TTC549 (cell line): ENCODE measurements around the gene ANLN.
"Not testable (repeated sequence)": the region's sequence is repeated elsewhere in the genome, so short reads cannot be mapped to it uniquely, and the experiment has no call there.

Experiments used
- FAIRE-seq: peaks from 2 replicates; lab custom pipeline; 2012; peaks lifted over from hg19 to GRCh38; lab: Jason Lieb, UNC

Gene ANLN

GRCh38 chr7:36389371-36390198 is at the start of gene ANLN:
Gene ANLN (plus strand): TSS chr7:36389862. CDS start chr7:36390027, 165 bp downstream.
- FAIRE-seq = no peak

- FAIRE-seq = no peak
Measured at GRCh38 chr7:36343548-36343947, 46.1 kb upstream of the ANLN start.

- no peak for FAIRE-seq
Measured at GRCh38 chr7:36344622-36345021, 45.0 kb upstream of the ANLN start.

DNA sequence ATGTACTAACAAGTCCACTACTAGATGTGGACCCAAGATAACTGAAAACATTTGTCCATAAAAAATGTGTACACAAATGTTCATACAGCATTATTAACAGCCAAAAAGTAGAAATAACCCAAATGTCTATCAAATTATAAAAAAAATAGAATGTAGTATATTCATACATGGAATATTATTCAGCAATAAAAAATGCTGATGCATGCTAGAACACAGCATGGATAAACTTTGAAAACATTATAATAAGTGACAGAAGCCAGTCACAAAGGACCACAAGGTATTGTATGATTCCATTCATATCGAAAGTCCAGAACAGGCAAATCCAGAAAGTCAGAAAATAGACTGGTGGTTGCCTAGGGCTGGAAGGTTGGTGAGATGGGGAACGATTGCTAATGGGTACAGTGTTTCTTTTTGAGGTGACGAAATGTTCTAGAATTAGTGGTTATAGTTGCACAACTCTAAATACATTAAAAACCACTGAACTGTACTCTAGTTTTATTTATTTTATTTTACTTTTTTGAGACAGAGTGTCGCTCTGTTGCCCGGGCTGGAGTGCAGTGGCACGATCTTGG is 43.3 kb upstream of the ANLN start:
- FAIRE-seq = no peak

- FAIRE-seq = no peak
Measured at GRCh38 chr7:36348256-36348655, 41.4 kb upstream of the ANLN start.

GRCh38 chr7:36348771-36349170 is 40.9 kb upstream of the ANLN start:
- no peak for FAIRE-seq

DNA sequence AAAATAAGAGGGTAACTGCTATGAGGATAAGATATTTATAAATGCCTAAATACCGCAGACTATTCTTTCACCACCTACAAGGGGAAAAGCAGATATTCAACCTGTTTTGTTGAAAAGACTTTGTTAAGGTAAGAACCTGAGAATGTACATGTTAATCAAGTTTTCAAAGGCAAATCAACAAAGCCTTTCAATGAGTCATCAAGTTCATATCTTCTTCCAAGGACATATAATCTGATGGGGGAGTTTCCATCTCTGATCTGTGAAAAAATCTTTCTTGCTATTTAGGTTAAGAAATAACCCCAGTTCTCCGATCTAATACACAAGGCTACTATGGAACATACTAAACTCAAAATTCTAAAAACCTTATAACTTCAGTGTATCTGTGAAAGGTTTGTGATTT is 40.0 kb upstream of the ANLN start:
- FAIRE-seq = no peak

GRCh38 chr7:36355490-36355889 is 34.2 kb upstream of the ANLN start:
- no peak for FAIRE-seq

GRCh38 chr7:36357054-36357453 is 32.6 kb upstream of the ANLN start:
- FAIRE-seq = no peak

DNA sequence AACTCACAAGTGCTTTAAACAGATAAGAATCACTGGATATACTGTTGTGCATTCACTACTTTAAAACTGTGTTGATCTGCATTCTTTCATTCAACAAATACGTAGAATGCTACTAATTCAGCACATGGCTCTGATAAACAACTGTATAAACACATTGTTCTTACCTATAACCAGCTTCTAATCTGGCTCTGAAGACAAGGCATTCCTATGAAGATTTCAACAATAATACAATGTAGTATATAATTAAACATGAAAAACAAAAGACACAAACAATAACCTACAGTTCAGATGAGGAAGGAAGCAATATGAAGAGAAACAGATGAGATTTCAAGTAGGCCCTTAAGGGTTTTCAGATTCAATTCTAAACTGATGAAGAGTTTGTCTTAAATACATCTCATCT is 31.1 kb upstream of the ANLN start:
- FAIRE-seq = no peak

GRCh38 chr7:36360244-36360643 is 29.4 kb upstream of the ANLN start:
- FAIRE-seq = no peak

GRCh38 chr7:36361227-36361626 is 28.4 kb upstream of the ANLN start:
- no peak for FAIRE-seq

- no peak for FAIRE-seq
Measured at GRCh38 chr7:36363515-36363914, 26.1 kb upstream of the ANLN start.

DNA sequence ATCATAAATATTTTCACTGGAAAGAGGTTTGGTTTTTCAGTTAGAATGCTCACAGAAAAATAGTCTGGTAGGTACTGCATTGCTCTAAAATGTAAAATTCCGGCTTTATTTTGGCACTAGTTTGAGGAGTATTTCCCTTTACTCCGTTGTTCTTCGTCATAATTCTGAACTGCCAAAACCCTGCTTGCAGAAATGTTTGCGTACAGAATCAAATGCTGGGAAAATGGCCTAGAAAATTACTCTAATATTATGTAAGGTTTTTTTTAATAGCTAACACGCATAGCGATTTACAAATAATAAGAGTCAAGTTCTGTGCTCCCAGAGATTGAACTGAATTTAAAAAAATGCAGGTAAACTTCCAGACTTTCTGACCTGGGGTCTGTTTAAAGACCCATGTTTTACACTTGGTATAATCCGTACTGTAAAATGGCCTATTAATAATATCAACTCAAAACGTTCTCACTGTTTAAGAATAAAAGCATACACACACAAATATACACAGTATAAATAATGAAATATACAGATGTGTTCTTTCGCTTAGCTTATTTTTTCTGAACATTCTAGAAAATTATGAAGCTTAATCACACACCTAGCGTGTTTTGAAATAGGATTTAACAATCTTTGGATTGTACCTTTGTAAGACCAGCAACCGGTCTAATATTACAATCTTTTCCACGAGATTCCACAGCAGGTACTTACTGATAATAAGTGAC is 23.5 kb upstream of the ANLN start:
- no peak for FAIRE-seq

DNA sequence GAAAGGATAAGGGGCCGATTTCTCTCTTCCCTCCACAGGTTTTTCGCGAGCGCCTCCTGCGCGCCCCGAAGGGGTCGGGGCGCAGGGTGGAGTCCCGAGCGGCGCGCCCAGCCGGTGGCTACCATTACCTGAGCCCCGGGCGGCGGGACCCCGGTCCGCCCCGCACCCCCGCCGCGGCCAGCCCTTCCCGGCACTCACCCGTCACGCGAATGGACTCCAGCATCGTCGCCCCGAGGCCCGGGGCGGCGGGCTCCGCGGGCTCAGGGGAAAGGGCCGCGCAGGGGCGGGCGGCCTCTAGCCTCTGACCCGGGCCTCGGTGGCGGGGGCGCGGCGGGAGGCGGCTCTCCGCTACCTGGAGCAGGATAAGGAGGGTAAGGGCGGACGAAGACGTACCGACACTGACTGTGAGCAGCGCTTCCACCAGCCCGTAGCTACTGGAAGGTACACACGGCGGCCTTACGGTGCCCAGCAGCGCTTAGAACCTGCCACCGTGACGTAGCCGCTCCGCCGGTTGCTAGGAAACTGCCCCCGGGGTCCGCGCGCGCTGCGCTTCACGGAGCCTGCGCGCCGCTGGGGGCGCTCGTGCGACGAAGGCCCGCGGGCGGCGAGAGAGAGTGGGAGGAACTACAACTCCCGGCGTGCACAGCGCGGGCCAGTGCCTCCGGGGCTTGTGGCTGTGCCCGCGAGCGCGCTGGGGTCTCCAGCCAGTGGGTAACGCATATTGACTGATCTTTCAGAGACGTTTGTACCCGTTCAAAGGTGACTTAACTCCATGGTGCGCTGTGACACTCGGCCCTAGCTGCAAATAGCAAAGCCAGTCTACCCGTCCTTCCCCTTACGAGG is 22.7 kb upstream of the ANLN start:
- FAIRE-seq = no peak

- no peak for FAIRE-seq
Measured at GRCh38 chr7:36367561-36368077, 22.0 kb upstream of the ANLN start.

- no peak for FAIRE-seq
Measured at GRCh38 chr7:36368496-36368895, 21.2 kb upstream of the ANLN start.

GRCh38 chr7:36369171-36369570 is 20.5 kb upstream of the ANLN start:
- no peak for FAIRE-seq

- FAIRE-seq = no peak
Measured at GRCh38 chr7:36370046-36370445, 19.6 kb upstream of the ANLN start.

DNA sequence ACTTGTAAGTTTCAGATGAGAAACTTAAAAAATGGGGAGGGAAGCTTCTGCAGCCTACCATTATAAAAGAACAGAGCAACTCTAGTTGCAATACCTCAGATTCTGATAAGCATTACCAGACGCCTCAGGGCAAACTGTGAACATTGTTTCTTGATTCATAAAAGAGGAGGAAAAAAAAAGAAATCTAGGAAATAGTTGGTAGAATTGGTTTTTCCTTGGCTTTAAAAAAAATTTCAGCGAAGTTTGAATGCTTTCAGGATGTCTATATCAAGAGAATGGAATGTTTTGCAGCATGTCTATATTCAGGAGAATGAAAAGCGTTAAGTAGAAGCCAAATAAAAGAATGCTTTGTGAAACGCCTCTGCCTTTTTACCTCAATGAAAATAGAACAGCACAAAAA is 17.5 kb upstream of the ANLN start:
- no peak for FAIRE-seq

GRCh38 chr7:36378555-36378954 is 11.1 kb upstream of the ANLN start:
- FAIRE-seq = not testable (repeated sequence)

- FAIRE-seq = no peak
Measured at GRCh38 chr7:36379831-36380504, 9.7 kb upstream of the ANLN start.
